IMR-90 (cell line): Measurements from ENCODE around the gene TES. TPM values are rescaled to one million over a fixed set of nuclear protein-coding genes. Genes with fewer than 3 reads are reported as not detected.

Experiments
- ATAC-seq: fragments of 200-7000 bp; cut with Tn5 transposase; 2 replicates; pipeline ENCODE4 v1.9.1; 2020; ENCODE audit warnings: low read depth, mild to moderate bottlenecking, moderate library complexity
- BruUV-seq: library from RNA; stranded (reverse); fragments of 400-500 nt; replicated peaks from 2 replicates; lab custom pipeline; 2021; lab: Mats Ljungman, UMichigan
- CTCF ChIA-PET: fragments of 300-600 bp; formaldehyde crosslinking; extraction: SDS; loops from one replicate; lab custom pipeline; 2021; ENCODE audit warnings: antibody characterized with exemption; lab: Yijun Ruan, JAX
- POLR2A ChIA-PET: fragments of 300-600 bp; sonication (Branson Sonifier 250); formaldehyde crosslinking; loops from one replicate; lab custom pipeline; 2022; ENCODE audit warnings: antibody characterized with exemption; ENCODE audit not compliant: unreplicated experiment; lab: Charles Lee
- DNase-seq: peaks from one replicate; pipeline ENCODE4 v3.0.0; 2013
- H2AFZ ChIP-seq: replicated peaks from 2 replicates; pipeline ENCODE3; 2013; ENCODE audit warnings: low read length, mild to moderate bottlenecking; ENCODE audit not compliant: poor library complexity
- H2AK5ac ChIP-seq: 2 replicates; pipeline ENCODE4 v1.6.1; 2013; ENCODE audit warnings: low read depth, low read length, inconsistent platforms
- H2AK9ac ChIP-seq: replicated peaks from 2 replicates; pipeline ENCODE3; 2013; ENCODE audit warnings: mild to moderate bottlenecking, low read depth, low read length, moderate library complexity; ENCODE audit not compliant: poor library complexity
- H2BK120ac ChIP-seq: 2 replicates; pipeline ENCODE4 v1.6.1; 2013; ENCODE audit warnings: low read depth, low read length, inconsistent platforms
- H2BK15ac ChIP-seq: 3 replicates; pipeline ENCODE4 v1.6.1; 2013; ENCODE audit warnings: low read depth, low read length, inconsistent platforms
- H2BK20ac ChIP-seq: 2 replicates; pipeline ENCODE4 v1.6.1; 2013; ENCODE audit warnings: low read depth, mild to moderate bottlenecking, inconsistent platforms, low read length, moderate library complexity
- H2BK5ac ChIP-seq: 2 replicates; pipeline ENCODE4 v1.6.1; 2013; ENCODE audit warnings: mild to moderate bottlenecking, low read depth, low read length, inconsistent platforms; ENCODE audit not compliant: poor library complexity, severe bottlenecking
- H3K14ac ChIP-seq: replicated peaks from 2 replicates; pipeline ENCODE4 v1.6.1; 2013; ENCODE audit warnings: low read depth, low read length, inconsistent platforms
- H3K18ac ChIP-seq: 2 replicates; pipeline ENCODE4 v1.6.1; 2013; ENCODE audit warnings: low read depth, low read length, control low read depth
- H3K23ac ChIP-seq: 2 replicates; pipeline ENCODE4 v1.6.1; 2013; ENCODE audit warnings: low read depth, low read length, inconsistent platforms
- H3K27ac ChIP-seq: 2 replicates; pipeline ENCODE4 v1.5.1; 2013; ENCODE audit warnings: mild to moderate bottlenecking, control low read depth, low read length; ENCODE audit not compliant: insufficient read depth
- H3K27me3 ChIP-seq: 2 replicates; pipeline ENCODE4 v1.6.1; 2013; ENCODE audit warnings: low read length; ENCODE audit not compliant: control insufficient read depth, insufficient read depth
- H3K36me3 ChIP-seq: 2 replicates; pipeline ENCODE4 v1.6.1; 2013; ENCODE audit warnings: low read length, mixed read lengths; ENCODE audit not compliant: control insufficient read depth, insufficient read depth
- H3K4ac ChIP-seq: 2 replicates; pipeline ENCODE4 v1.6.1; 2013; ENCODE audit warnings: low read depth, low read length, inconsistent platforms
- H3K4me1 ChIP-seq: 2 replicates; pipeline ENCODE4 v1.6.1; 2013; ENCODE audit warnings: low read length, mixed read lengths; ENCODE audit not compliant: control insufficient read depth, insufficient read depth
- H3K4me2 ChIP-seq: 2 replicates; pipeline ENCODE4 v1.6.1; 2013; ENCODE audit warnings: low read depth, mild to moderate bottlenecking, control low read depth, low read length, moderate library complexity
- H3K4me3 ChIP-seq: 2 replicates; pipeline ENCODE4 v1.5.1; 2013; ENCODE audit warnings: low read depth, mild to moderate bottlenecking, control low read depth, low read length, moderate library complexity; ENCODE audit not compliant: insufficient read depth
- H3K56ac ChIP-seq: 2 replicates; pipeline ENCODE4 v1.6.1; 2013; ENCODE audit warnings: low read length, inconsistent platforms; ENCODE audit not compliant: insufficient read depth; ENCODE audit errors: extremely low read depth
- H3K79me1 ChIP-seq, 2 experiments: 2 replicates each; pipeline ENCODE4 v1.6.1; 2013; ENCODE audit warnings: low read length in 2 of 2, inconsistent platforms in 1 of 2, low read depth in 1 of 2
- H3K9ac ChIP-seq: 2 replicates; pipeline ENCODE4 v1.6.1; 2013; ENCODE audit warnings: low read depth, low read length, control low read depth
- H3K9me1 ChIP-seq: 2 replicates; pipeline ENCODE4 v1.6.1; 2013; ENCODE audit warnings: low read length, inconsistent platforms; ENCODE audit not compliant: insufficient read depth
- H3K9me3 ChIP-seq: 2 replicates; pipeline ENCODE4 v1.6.1; 2013; ENCODE audit warnings: low read length; ENCODE audit not compliant: control insufficient read depth, insufficient read depth
- H4K20me1 ChIP-seq: 2 replicates; pipeline ENCODE4 v1.6.1; 2013; ENCODE audit warnings: low read length, inconsistent platforms; ENCODE audit not compliant: insufficient read depth
- H4K5ac ChIP-seq: 2 replicates; pipeline ENCODE4 v1.6.1; 2013; ENCODE audit warnings: mild to moderate bottlenecking, low read depth, low read length, control low read depth
- H4K8ac ChIP-seq, 2 experiments: 2 replicates each; pipeline ENCODE4 v1.6.1; 2013; ENCODE audit warnings: low read depth in 2 of 2, low read length in 2 of 2, control low read depth in 1 of 2, inconsistent platforms in 1 of 2
- H4K91ac ChIP-seq: 2 replicates; pipeline ENCODE4 v1.6.1; 2013; ENCODE audit warnings: low read depth, low read length, inconsistent platforms; ENCODE audit not compliant: insufficient read depth
- CHD1 ChIP-seq: IDR thresholded peaks from 2 replicates; pipeline ENCODE4 v1.6.1; 2012; ENCODE audit warnings: low read depth, low read length, improper control_type of control experiment
- CTCF ChIP-seq: conservative IDR thresholded peaks from 2 replicates; pipeline ENCODE4 v1.5.1; 2012; ENCODE audit warnings: mild to moderate bottlenecking, low read depth, low read length, improper control_type of control experiment
- MAZ ChIP-seq: IDR thresholded peaks from 2 replicates; pipeline ENCODE4 v1.6.1; 2012; ENCODE audit warnings: low read depth, mild to moderate bottlenecking, low read length, improper control_type of control experiment, moderate library complexity, borderline replicate concordance
- MXI1 ChIP-seq: IDR thresholded peaks from 2 replicates; pipeline ENCODE4 v1.6.1; 2012; ENCODE audit warnings: low read depth, mild to moderate bottlenecking, low read length, moderate library complexity, borderline replicate concordance
- NFE2L2 ChIP-seq: fragments of 150-350 bp; IDR thresholded peaks from 2 replicates; pipeline ENCODE4 v1.6.1; 2016; ENCODE audit warnings: low read depth, mild to moderate bottlenecking, low read length
- RAD21 ChIP-seq: IDR thresholded peaks from 2 replicates; pipeline ENCODE4 v1.6.1; 2012; ENCODE audit warnings: low read length, improper control_type of control experiment
- SMC3 ChIP-seq: fragments of 150-350 bp; IDR thresholded peaks from 2 replicates; pipeline ENCODE4 v1.6.1; 2016; ENCODE audit warnings: low read depth, mild to moderate bottlenecking, antibody characterized with exemption, low read length, moderate library complexity
- USF2 ChIP-seq: fragments of 150-350 bp; IDR thresholded peaks from 2 replicates; pipeline ENCODE4 v1.6.1; 2017; ENCODE audit warnings: mild to moderate bottlenecking, antibody characterized with exemption, low read length, low read depth
- WGBS, 2 experiments: methylation state at CpG; one replicate each; pipeline versions ENCODE4 v1.1.5 to v1.1.7; 2013; ENCODE audit warnings: missing lambda C conversion rate in 2 of 2; ENCODE audit not compliant: insufficient read length in 1 of 2; ENCODE audit errors: extremely low coverage in 2 of 2; 5-methylcytosine and 5-hydroxymethylcytosine counted together
- dilution Hi-C: fragments of 300-500 bp; cut with HindIII; formaldehyde crosslinking; loops from one replicate; pipeline ENCODE4 v1.14.3; 2018; ENCODE audit warnings: low sequenced_read_pairs; ENCODE audit not compliant: unreplicated experiment
- in situ Hi-C: fragments of 300-500 bp; cut with MboI; formaldehyde crosslinking; loops from 3 replicates; pipeline ENCODE4 v1.14.3; 2019; ENCODE audit warnings: low sequenced_read_pairs, inconsistent platforms, mixed read lengths
- intact Hi-C: fragments of 100-400 bp; cut with micrococcal nuclease; formaldehyde crosslinking; loops from 2 replicates; pipeline ENCODE4 v1.10.0; 2022
- polyA plus RNA-seq, 3 experiments: library from polyadenylated mRNA; depleted of rRNA; stranded (reverse); fragments of >200 nt; gene quantifications; 2 replicates each; pipeline ENCODE4 v1.2.3, GENCODE V29; 2012; ENCODE audit warnings: low replicate concordance in 1 of 3
- total RNA-seq: library from RNA; depleted of rRNA; stranded (reverse); fragments of >200 nt; gene quantifications from 2 replicates; pipeline ENCODE4 v1.2.3, GENCODE V29; 2012

TES gene
- total and polyA plus RNA-seq, 2 of the 4 experiments (the other 2 are of a cell fraction), result 54.0 to 83.3 TPM

GRCh38 chr7:116164552-116165306, 45.6 kb upstream of the TES start:
- in situ Hi-C loops (no loop called here), dilution Hi-C loops (no loop called here), intact Hi-C loops (no loop called here)
- Histone ChIP-seq H2AK9ac (no peak overlapping the region), H3K9me1 (0 out of 2 replicates have a peak, but pooled peaks cover 2% of the 10 kb centered on the region), H3K4me1 (peaks cover 5% of the 10 kb centered on the region; the same call in 1 of the 2 replicates), H3K14ac (no peak overlapping the region), H3K4me2 (no peak overlapping the region), H3K56ac (no peak overlapping the region), H3K27me3 (no peaks in the 10 kb centered on the region; the same call in 1 of the 2 replicates), H3K9ac (no peak overlapping the region), H3K27ac (no peak overlapping the region), H3K79me1 (no peaks in the 10 kb centered on the region), H4K5ac (no peak overlapping the region), H3K4me3 (no peak overlapping the region), H3K36me3 (no peaks in the 10 kb centered on the region), H4K20me1 (no peaks in the 10 kb centered on the region), H4K91ac (no peak overlapping the region), H3K23ac (no peak overlapping the region), H3K18ac (no peak overlapping the region), H3K4ac (no peak overlapping the region), H2AK5ac (no peak overlapping the region), H4K8ac (no peak overlapping the region), H2BK120ac (no peak overlapping the region), H2BK20ac (no peak overlapping the region), H2AFZ (no peak overlapping the region), H2BK5ac (no peak overlapping the region), H3K9me3 (no peaks in the 10 kb centered on the region), H2BK15ac (no peak overlapping the region)
- DNase-seq (peak; percentile 68), ATAC-seq (no peak)
- ChIA-PET POLR2A (no interaction called here), CTCF (interaction anchor here (1.0 kb wide), 1 partner anchor 26 kb away, joined by 3 read pairs; no protein-coding TSS in a partner anchor)
- TF ChIP-seq MAZ (no peak), CTCF (no peak), RAD21 (no peak), USF2 (no peak), CHD1 (no peak), MXI1 (no peak), SMC3 (no peak), NFE2L2 (no peak)
- no TSS peak for BruUV-seq
- no CpG with 5 or more reads among the region's 2 CpGs for WGBS, 2 experiments
